GM23248 (cell line): ENCODE measurements around the gene PITPNB.

Experiments
- EZH2 ChIP-seq: fragments of 200-600 bp; sonication (generic); IDR thresholded peaks from 2 replicates; pipeline ENCODE4 v1.6.1; 2018; ENCODE audit warnings: antibody characterized with exemption, mild to moderate bottlenecking; ENCODE audit not compliant: insufficient read depth, poor library complexity, severe bottlenecking
- EZH2phosphoT487 ChIP-seq: fragments of 200-600 bp; sonication (generic); IDR thresholded peaks from 2 replicates; pipeline ENCODE4 v1.6.1; 2018; ENCODE audit warnings: antibody characterized with exemption, moderate library complexity, mild to moderate bottlenecking, low read depth; ENCODE audit not compliant: insufficient read depth

GRCh38 chr22:27906241-27906640, 12.8 kb downstream of the PITPNB start:
- TF ChIP-seq EZH2 = no peak
- TF ChIP-seq EZH2phosphoT487 = no peak
